ENCODE data around the gene PEF1.

- no peak for TF ChIP-seq CTCF (IDR thresholded peaks at IDR 0.05; ENCODE audit: insufficient read depth, low read depth, low read length)
- no peak for TF ChIP-seq EZH2 (IDR thresholded peaks at IDR 0.05; ENCODE audit: insufficient read depth, low read length)
These were observed 35.1 kb upstream of the PEF1 start for GRCh38 chr1:31679676-31680230.
